Neural progenitor cell (in vitro differentiated cells): ENCODE measurements around the gene RAMAC.

Experiments
- EZH2phosphoT487 ChIP-seq: fragments of 200-600 bp; sonication (generic); IDR thresholded peaks from 2 replicates; pipeline ENCODE4 v1.6.1; 2017; ENCODE audit warnings: antibody characterized with exemption
- TF ChIP-seq, protein P1 (sequence below): fragments of 200-600 bp; sonication (generic); IDR thresholded peaks from 2 replicates; pipeline ENCODE4 v1.5.1; 2017; ENCODE audit warnings: antibody characterized with exemption, mild to moderate bottlenecking

DNA sequence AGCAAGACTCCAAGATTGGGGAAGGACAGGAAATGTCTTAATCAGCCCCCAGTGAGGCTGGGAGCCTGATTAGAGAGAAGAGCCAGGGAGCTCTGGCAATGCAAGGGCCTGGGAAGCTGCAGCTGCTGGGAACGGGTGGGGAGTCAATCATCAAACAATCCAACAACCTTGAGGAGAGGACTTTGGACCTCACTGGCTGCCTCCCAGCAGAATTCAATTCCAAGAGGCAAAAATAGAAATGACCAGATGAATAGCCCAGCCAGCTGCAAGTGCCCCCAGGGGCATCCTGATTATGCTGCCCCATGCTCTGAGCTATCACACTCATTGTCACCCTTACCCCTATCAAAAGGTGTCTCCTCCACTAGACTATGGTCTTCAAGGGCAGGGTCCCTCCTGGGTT is 27.4 kb upstream of the RAMAC start:
- TF ChIP-seq, protein P1, sequence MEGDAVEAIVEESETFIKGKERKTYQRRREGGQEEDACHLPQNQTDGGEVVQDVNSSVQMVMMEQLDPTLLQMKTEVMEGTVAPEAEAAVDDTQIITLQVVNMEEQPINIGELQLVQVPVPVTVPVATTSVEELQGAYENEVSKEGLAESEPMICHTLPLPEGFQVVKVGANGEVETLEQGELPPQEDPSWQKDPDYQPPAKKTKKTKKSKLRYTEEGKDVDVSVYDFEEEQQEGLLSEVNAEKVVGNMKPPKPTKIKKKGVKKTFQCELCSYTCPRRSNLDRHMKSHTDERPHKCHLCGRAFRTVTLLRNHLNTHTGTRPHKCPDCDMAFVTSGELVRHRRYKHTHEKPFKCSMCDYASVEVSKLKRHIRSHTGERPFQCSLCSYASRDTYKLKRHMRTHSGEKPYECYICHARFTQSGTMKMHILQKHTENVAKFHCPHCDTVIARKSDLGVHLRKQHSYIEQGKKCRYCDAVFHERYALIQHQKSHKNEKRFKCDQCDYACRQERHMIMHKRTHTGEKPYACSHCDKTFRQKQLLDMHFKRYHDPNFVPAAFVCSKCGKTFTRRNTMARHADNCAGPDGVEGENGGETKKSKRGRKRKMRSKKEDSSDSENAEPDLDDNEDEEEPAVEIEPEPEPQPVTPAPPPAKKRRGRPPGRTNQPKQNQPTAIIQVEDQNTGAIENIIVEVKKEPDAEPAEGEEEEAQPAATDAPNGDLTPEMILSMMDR: no peak
- no peak for TF ChIP-seq EZH2phosphoT487
